PC-3 (cell line): ENCODE results near the gene EMID1.

ENCODE experiments used
- CTCF ChIP-seq: fragments of 300-600 bp; sonication (generic); conservative IDR thresholded peaks from 2 replicates; pipeline ENCODE4 v1.5.1; 2017; ENCODE audit warnings: antibody characterized with exemption, low read depth, mild to moderate bottlenecking, low read length
- EZH2 ChIP-seq: fragments of 300-600 bp; sonication (generic); IDR thresholded peaks from one replicate; pipeline ENCODE4 v1.6.1; 2017; ENCODE audit warnings: antibody characterized with exemption, mild to moderate bottlenecking, low read length; ENCODE audit not compliant: unreplicated experiment

DNA sequence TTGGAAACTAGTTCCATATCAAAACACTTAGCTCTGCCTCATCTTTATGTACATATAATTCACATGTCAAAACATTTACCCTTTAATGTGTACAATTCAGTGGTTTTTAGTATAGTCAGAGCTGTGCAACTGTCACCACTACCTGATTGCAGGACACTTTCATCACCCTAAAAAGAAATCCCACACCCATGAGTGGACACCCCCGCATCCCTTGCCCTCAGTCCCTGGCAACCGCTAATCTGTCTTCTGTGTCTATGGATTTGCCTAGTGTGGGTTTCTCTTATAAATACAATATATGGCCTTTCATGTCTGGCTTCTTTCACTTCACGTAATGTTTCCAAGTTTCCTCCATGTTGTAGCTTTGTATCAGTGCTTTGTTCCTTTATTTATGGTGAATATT is 8.6 kb upstream of the EMID1 start:
- TF ChIP-seq CTCF (no peak), EZH2 (no peak)
